AG04450 (cell line): ENCODE data around the gene KLHL29. TPM values are rescaled to one million over a fixed set of nuclear protein-coding genes. Genes with fewer than 3 reads are reported as not detected.

Experiments
- CTCF ChIA-PET: fragments of 300-600, 350-600 bp; formaldehyde crosslinking; extraction: SDS; loops from one replicate; lab custom pipeline; 2022; ENCODE audit warnings: antibody characterized with exemption, inconsistent platforms; lab: Charles Lee
- POLR2A ChIA-PET: fragments of 350-600 bp; formaldehyde crosslinking; extraction: SDS; loops from one replicate; lab custom pipeline; 2021; ENCODE audit warnings: antibody characterized with exemption, inconsistent platforms; lab: Yijun Ruan, JAX
- DNase-seq: peaks from one replicate; pipeline ENCODE4 v3.0.0-alpha.2; 2011; ENCODE audit warnings: low read depth, low spot score
- H3K27ac ChIP-seq: one replicate; pipeline ENCODE4 v1.5.1; 2012; ENCODE audit warnings: low read depth, low read length, control low read depth
- H3K27me3 ChIP-seq: one replicate; pipeline ENCODE4 v1.6.0; 2012; ENCODE audit warnings: low read length; ENCODE audit not compliant: control insufficient read depth, insufficient read depth
- H3K4me3 ChIP-seq: 2 replicates; pipeline ENCODE4 v1.5.1; 2011; ENCODE audit warnings: mild to moderate bottlenecking, low read depth, low read length, control low read depth
- H3K9me3 ChIP-seq: 2 replicates; pipeline ENCODE4 v1.5.1; 2012; ENCODE audit warnings: low read length; ENCODE audit not compliant: control insufficient read depth, insufficient read depth
- polyA plus RNA-seq: library from polyadenylated mRNA; depleted of rRNA; stranded (reverse); fragments of >200 nt; gene quantifications from 2 replicates; pipeline ENCODE4 v1.2.3, GENCODE V29; 2011
- TF ChIP-seq, protein P1 (sequence below): IDR thresholded peaks from 2 replicates; pipeline ENCODE4 v1.5.1; 2011; ENCODE audit warnings: low read depth, low read length, control low read depth, inconsistent platforms

KLHL29 gene
- polyA plus RNA-seq, 1 experiment, result 3.6 TPM

DNA sequence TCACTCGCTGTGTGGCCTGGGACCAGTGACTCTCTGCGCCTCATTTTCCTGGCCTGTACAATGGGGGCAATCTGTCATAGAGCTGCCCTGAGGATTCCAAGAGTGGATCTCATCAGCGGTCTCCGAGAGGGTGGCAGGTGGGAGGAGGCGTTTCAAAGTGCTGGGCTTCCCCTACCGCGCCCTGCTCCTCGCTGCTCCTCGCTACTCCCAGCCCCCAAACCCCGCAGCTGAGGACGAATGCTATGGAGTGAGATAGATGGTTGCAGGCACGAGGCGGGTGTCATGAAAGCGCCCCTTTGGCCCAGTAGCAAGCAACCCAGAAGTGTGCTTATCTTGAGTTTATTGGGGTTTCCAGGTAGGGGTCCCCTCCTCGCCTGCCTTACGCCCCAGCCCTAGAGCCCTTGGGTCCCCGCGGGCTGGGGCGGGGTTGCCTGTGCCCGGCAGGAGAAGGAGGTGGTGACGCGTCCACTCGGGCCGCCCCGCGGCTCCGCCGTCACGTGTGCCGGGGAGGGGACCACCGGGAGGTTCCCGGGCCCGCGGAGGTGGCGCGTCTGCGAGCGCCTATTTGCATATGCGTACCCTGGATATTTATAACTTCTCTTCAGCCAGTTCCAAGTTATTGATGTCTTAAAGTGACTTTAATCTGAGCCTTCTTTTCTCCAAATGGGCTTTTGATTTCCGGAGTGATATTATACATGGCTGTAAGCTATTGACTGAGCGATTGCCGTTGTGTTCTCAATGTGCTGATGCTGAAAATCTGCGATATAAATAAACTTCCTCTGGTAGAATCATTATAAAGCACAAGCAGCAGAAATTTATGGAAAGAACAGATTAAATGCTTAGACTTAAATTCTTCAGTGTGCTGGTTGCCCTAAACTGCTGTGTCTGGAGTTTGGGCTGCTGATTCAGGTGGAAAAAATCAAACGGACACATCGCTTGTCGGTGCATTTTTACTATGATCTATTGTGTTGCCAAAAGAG lies 278.3 kb downstream of the KLHL29 start:
- TF ChIP-seq, protein P1, sequence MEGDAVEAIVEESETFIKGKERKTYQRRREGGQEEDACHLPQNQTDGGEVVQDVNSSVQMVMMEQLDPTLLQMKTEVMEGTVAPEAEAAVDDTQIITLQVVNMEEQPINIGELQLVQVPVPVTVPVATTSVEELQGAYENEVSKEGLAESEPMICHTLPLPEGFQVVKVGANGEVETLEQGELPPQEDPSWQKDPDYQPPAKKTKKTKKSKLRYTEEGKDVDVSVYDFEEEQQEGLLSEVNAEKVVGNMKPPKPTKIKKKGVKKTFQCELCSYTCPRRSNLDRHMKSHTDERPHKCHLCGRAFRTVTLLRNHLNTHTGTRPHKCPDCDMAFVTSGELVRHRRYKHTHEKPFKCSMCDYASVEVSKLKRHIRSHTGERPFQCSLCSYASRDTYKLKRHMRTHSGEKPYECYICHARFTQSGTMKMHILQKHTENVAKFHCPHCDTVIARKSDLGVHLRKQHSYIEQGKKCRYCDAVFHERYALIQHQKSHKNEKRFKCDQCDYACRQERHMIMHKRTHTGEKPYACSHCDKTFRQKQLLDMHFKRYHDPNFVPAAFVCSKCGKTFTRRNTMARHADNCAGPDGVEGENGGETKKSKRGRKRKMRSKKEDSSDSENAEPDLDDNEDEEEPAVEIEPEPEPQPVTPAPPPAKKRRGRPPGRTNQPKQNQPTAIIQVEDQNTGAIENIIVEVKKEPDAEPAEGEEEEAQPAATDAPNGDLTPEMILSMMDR, result no peak
- ChIA-PET CTCF (no interaction called here), POLR2A (interaction anchor here (1.4 kb wide), 1 partner anchor 95 kb away, joined by 3 read pairs; no protein-coding TSS in a partner anchor)
- H3K27ac ChIP-seq, result no peak overlapping the region
- no peaks in the 10 kb centered on the region; the same call in 1 of the 2 replicates for H3K9me3 ChIP-seq
- H3K27me3 ChIP-seq, result peaks cover 5% of the 10 kb centered on the region
- peak overlapping the region; percentile 36 for H3K4me3 ChIP-seq
- DNase-seq, result no peak

DNA sequence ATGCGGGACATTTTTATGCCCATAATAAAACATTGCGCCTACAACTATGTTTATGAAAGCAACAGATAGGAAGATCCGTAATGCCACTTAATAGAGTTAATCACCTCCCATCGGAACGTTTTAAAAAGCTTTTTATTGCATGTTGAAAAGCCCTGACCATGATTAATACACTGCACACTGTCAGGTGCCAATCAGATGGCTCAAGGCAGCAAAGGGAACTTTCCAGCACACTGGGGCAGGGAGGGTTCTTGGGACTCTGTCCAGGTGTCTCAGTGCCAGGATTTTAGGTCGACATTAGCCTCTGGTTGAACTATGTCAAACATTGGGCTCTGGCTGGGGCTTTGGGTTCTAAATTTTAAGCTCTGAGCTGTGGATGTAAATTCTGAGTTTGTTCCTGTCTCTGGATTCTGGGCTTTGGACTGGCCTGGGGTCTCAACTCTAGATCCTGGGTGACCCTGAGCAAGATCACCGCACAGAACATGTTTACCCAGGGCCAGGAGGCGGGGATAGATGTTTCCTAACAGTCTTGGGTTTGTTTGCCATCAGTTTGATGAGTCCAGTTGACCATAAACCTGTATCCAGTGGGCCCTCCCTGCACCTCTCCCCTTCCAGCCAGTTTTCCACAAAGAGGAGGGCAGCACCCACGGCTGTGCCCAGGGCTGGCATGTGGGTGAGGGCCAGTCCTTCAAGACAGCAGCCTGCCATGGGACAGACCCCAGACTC lies 279.2 kb downstream of the KLHL29 start:
- no peak for DNase-seq
- H3K4me3 ChIP-seq, result no peak overlapping the region
- no peak overlapping the region for H3K27ac ChIP-seq
- TF ChIP-seq, protein P1, result no peak
- ChIA-PET POLR2A (interaction anchor here (1.4 kb wide), 1 partner anchor 94 kb away, joined by 3 read pairs; no protein-coding TSS in a partner anchor), CTCF (no interaction called here)
- no peaks in the 10 kb centered on the region; the same call in 1 of the 2 replicates for H3K9me3 ChIP-seq
- peaks cover 5% of the 10 kb centered on the region for H3K27me3 ChIP-seq

DNA sequence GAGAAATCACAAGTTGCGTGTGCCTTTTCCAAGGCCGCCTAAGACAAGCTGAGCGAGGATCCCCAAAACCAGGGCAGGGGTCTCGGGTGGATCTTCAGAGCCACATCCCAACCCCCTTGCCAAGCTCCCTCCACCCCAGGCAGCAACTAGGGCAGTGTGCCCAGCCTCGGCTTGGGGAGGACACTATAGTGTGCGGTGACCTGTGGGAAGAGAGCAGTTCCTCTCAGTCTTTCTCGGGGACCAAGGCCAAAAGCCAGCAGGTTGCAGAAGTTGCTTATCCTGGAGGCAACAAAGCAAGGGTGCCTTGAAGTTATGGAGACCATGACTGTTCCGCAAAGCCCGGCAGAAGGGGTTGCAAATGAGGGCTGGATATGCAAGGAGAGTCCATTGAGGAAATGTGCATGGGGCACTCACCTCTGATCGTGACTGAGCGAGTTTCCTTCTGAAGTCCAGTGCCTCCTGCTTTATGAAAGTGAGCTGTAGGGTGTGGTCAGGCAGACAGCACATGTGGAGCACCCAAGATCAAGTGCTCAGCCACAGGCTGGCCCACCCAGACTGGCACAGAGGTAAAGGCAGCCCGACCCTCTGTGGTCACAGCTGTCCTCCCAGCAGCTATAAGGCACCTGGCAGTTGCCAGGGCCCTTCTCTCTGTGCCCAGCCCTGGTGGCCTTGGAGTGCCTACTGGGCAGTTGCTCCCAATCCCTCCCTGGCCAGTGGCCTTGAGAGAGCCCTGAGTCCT lies 281.4 kb downstream of the KLHL29 start:
- TF ChIP-seq, protein P1, result no peak
- ChIA-PET POLR2A (no interaction called here), CTCF (no interaction called here)
- no peak overlapping the region for H3K27ac ChIP-seq
- no peak overlapping the region for H3K4me3 ChIP-seq
- peaks cover 5% of the 10 kb centered on the region for H3K27me3 ChIP-seq
- H3K9me3 ChIP-seq, result no peaks in the 10 kb centered on the region; the same call in 1 of the 2 replicates
- DNase-seq, result no peak

DNA sequence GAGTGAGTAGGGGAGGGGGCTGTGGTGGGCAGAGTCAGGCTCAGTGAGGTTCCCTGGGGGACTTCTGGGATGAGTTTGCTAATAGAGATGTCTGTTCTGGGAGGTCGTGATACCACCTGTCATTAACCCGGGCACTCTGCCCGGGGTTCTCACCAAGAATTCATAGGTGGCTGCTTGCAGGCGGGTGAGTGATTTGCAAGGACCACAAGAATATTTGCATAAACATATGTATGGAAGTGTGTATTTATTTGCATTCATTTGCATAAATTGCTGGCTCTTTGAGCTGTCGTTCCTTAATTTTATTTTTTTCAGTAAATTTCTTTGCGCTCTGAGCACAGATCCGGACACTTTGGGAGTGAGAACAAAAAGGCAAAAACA lies 282.0 kb downstream of the KLHL29 start:
- H3K27me3 ChIP-seq, result peaks cover 5% of the 10 kb centered on the region
- CTCF ChIA-PET, result no interaction called here
- no peak overlapping the region for H3K4me3 ChIP-seq
- TF ChIP-seq, protein P1, result no peak
- no peak overlapping the region for H3K27ac ChIP-seq
- POLR2A ChIA-PET, result no interaction called here
- no peak for DNase-seq
- H3K9me3 ChIP-seq, result no peaks in the 10 kb centered on the region
